Glutamatergic neuron (in vitro differentiated cells): ENCODE results near the gene ORAI3. TPM values are rescaled to one million over a fixed set of nuclear protein-coding genes. Genes with fewer than 3 reads are reported as not detected.

Experiments used
- DNase-seq: peaks from one replicate; pipeline ENCODE4 v3.0.0; 2022
- H3K27ac Mint-ChIP-seq: one replicate; pipeline ENCODE4 v1.8.0; 2020; ENCODE audit warnings: mild to moderate bottlenecking, mixed read lengths, inconsistent platforms; ENCODE audit not compliant: unreplicated experiment
- H3K27me3 Mint-ChIP-seq: one replicate; pipeline ENCODE4 v1.8.0; 2020; ENCODE audit warnings: mild to moderate bottlenecking, moderate library complexity, mixed read lengths, inconsistent platforms; ENCODE audit not compliant: unreplicated experiment
- H3K36me3 Mint-ChIP-seq: one replicate; pipeline ENCODE4 v1.8.0; 2020; ENCODE audit warnings: mild to moderate bottlenecking, mixed read lengths, inconsistent platforms; ENCODE audit not compliant: unreplicated experiment
- H3K4me1 Mint-ChIP-seq: one replicate; pipeline ENCODE4 v1.8.0; 2020; ENCODE audit warnings: mild to moderate bottlenecking, low read depth, mixed read lengths, inconsistent platforms; ENCODE audit not compliant: unreplicated experiment
- H3K4me3 Mint-ChIP-seq: one replicate; pipeline ENCODE4 v1.8.0; 2020; ENCODE audit warnings: mild to moderate bottlenecking, mixed read lengths, inconsistent platforms; ENCODE audit not compliant: unreplicated experiment
- H3K9me3 Mint-ChIP-seq: one replicate; pipeline ENCODE4 v1.8.0; 2020; ENCODE audit warnings: mild to moderate bottlenecking, moderate library complexity, mixed read lengths, inconsistent platforms; ENCODE audit not compliant: unreplicated experiment
- CTCF ChIP-seq: fragments of 200-600 bp; sonication (generic); IDR thresholded peaks from one replicate; pipeline ENCODE4 v1.5.0; 2021; ENCODE audit not compliant: partially characterized antibody, unreplicated experiment
- total RNA-seq: library from RNA; stranded (reverse); fragmentation: NEBNext Ultra II Directional; extraction: Animal tissue kit (Norgen Biotek cat#: 25700); gene quantifications from one replicate; pipeline ENCODE4 v1.2.1, GENCODE V29; 2021; ENCODE audit not compliant: unreplicated experiment

ORAI3 gene
- total RNA-seq, 1 donor from 2014 or later, result 5.1 TPM

- Mint-ChIP-seq H3K4me3 (peak overlapping the region; percentile 91), H3K4me1 (peaks cover 5% of the 10 kb centered on the region), H3K9me3 (peaks cover 8% of the 10 kb centered on the region), H3K27me3 (peaks cover 6% of the 10 kb centered on the region), H3K36me3 (no peaks in the 10 kb centered on the region), H3K27ac (peak overlapping the region; percentile 97)
- peak; percentile 79 for DNase-seq
- peak; percentile 27 for TF ChIP-seq CTCF
Observed at GRCh38 chr16:30902029-30902972, 46.6 kb upstream of the ORAI3 start.

DNA sequence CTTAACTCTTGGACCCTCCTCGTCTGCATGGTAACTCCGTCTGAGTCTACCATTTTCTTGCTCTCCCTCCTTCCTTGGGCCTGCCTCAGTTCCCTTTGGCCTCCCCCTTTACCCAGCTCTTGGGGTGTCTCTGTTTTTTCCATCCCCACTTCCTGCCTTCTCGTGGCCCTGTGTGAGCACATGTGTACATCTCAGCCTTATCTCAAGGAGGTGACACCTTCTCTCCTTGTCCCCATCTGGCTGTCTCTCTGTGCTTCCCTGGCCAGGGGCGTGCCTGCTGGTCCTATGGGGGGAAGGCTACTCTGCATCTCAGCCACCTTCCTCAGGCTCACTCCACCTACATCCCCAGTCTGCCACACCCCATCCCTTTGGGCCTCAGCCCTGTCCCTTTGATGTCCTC, 45.9 kb upstream of the ORAI3 start:
- Mint-ChIP-seq H3K36me3 (no peaks in the 10 kb centered on the region), H3K27ac (peak overlapping the region; percentile 97), H3K27me3 (peaks cover 6% of the 10 kb centered on the region), H3K4me3 (peak overlapping the region; percentile 91), H3K4me1 (peaks cover 5% of the 10 kb centered on the region), H3K9me3 (peaks cover 8% of the 10 kb centered on the region)
- no peak for TF ChIP-seq CTCF
- DNase-seq, result no peak

GRCh38 chr16:30903596-30903995, 45.3 kb upstream of the ORAI3 start:
- Mint-ChIP-seq H3K27me3 (peaks cover 6% of the 10 kb centered on the region), H3K27ac (no peak overlapping the region), H3K36me3 (no peaks in the 10 kb centered on the region), H3K4me1 (peaks cover 5% of the 10 kb centered on the region), H3K9me3 (peaks cover 8% of the 10 kb centered on the region), H3K4me3 (no peak overlapping the region)
- no peak for DNase-seq
- no peak for TF ChIP-seq CTCF

GRCh38 chr16:30904114-30904780, 44.6 kb upstream of the ORAI3 start:
- Mint-ChIP-seq H3K9me3 (peaks cover 11% of the 10 kb centered on the region), H3K4me3 (no peak overlapping the region), H3K27me3 (peaks cover 6% of the 10 kb centered on the region), H3K36me3 (no peaks in the 10 kb centered on the region), H3K27ac (no peak overlapping the region), H3K4me1 (peaks cover 5% of the 10 kb centered on the region)
- no peak for TF ChIP-seq CTCF
- DNase-seq, result no peak

- DNase-seq, result no peak
- Mint-ChIP-seq H3K9me3 (peaks cover 9% of the 10 kb centered on the region), H3K36me3 (no peaks in the 10 kb centered on the region), H3K27me3 (peaks cover 7% of the 10 kb centered on the region), H3K4me1 (peaks cover 10% of the 10 kb centered on the region), H3K4me3 (no peak overlapping the region), H3K27ac (no peak overlapping the region)
- no peak for TF ChIP-seq CTCF
Observed at GRCh38 chr16:30907064-30907463, 41.8 kb upstream of the ORAI3 start.
